Lower leg skin (tissue), 4 donors: ENCODE data around the gene B3GNT9. TPM values are rescaled to one million over a fixed set of nuclear protein-coding genes. Genes with fewer than 3 reads are reported as not detected.
A peak's percentile ranks its signal among the peaks of the same experiment; 100 is the strongest.

ENCODE experiments used
- DNase-seq, 2 donors: peaks; one replicate each; pipeline ENCODE4 v3.0.0-alpha.2; 2019; ENCODE audit warnings: low spot score in 2 of 2
- H3K4me3 ChIP-seq: fragments of 200-600 bp; sonication (generic); 2 replicates; pipeline ENCODE4 v1.5.1; 2017; ENCODE audit warnings: mild to moderate bottlenecking, low read depth; ENCODE audit not compliant: poor library complexity, severe bottlenecking
- CTCF ChIP-seq, 3 donors: fragments of 450-650 bp; IDR thresholded peaks; one replicate each; pipeline ENCODE4 v1.5.1; 2016; ENCODE audit warnings: antibody characterized with exemption in 3 of 3, mild to moderate bottlenecking in 3 of 3, moderate library complexity in 2 of 3
- POLR2A ChIP-seq, 2 donors: fragments of 450-650 bp; IDR thresholded peaks; one replicate each; pipeline ENCODE4 v1.6.1; 2016 to 2017; ENCODE audit warnings: antibody characterized with exemption in 2 of 2, mild to moderate bottlenecking in 1 of 2, moderate library complexity in 1 of 2
- WGBS, 2 donors: methylation state at CpG; one replicate each; pipeline ENCODE4 v1.1.5; 2018; 5-methylcytosine and 5-hydroxymethylcytosine counted together
- intact Hi-C: fragments of 100-400 bp; cut with DNase I; formaldehyde crosslinking; loops from one replicate; pipeline ENCODE4 v1.15.0; 2023; ENCODE audit warnings: low total_unique reads
- total RNA-seq, 4 donors: library from RNA; depleted of rRNA; stranded (reverse); fragments of >200 nt; gene quantifications; one replicate each; pipeline ENCODE4 v1.1.0, GENCODE V29; 2016

Gene B3GNT9
- total RNA-seq, 4 donors from 2014 or later, result 10.3 to 18.0 (median 13.3) TPM

GRCh38 chr16:67173323-67173722 is 22.5 kb upstream of the B3GNT9 start:
- TF ChIP-seq CTCF (IDR thresholded peaks at IDR 0.05) (no peak), POLR2A (IDR thresholded peaks at IDR 0.05) (no peak)
- no peak overlapping the region for H3K4me3 ChIP-seq
- intact Hi-C loops, result no loop called here
- 86 to 90% methylated on average over 1 of the region's 1 CpG for WGBS, 2 donors
- DNase-seq, result no peak

GRCh38 chr16:67170949-67171649 is 20.3 kb upstream of the B3GNT9 start:
- intact Hi-C loops, result no loop called here
- WGBS, 2 donors, result 29 to 31% methylated on average over 14 of the region's 14 CpGs

GRCh38 chr16:67170168-67170948 is 19.6 kb upstream of the B3GNT9 start, which contains the start of gene NOL3:
NOL3 (plus strand) TSS chr16:67170538.
- DNase-seq, result peak; percentile 74 to 96
- peak within 1 kb of the TSS; percentile 11 for H3K4me3 ChIP-seq
- no peak for TF ChIP-seq CTCF (IDR thresholded peaks at IDR 0.05)
- TF ChIP-seq POLR2A (IDR thresholded peaks at IDR 0.05), result no peak
- 3% methylated on average over 21 to 29 of the region's 50 CpGs for WGBS, 2 donors
- intact Hi-C loops, result no loop called here

More at GRCh38 chr16:67170949-67171649, 20.3 kb upstream of the B3GNT9 start:
- no peak for TF ChIP-seq POLR2A (IDR thresholded peaks at IDR 0.05)
- no peak for TF ChIP-seq CTCF (IDR thresholded peaks at IDR 0.05)
- H3K4me3 ChIP-seq, result no peak overlapping the region
- DNase-seq, result no peak

GRCh38 chr16:67169642-67170167 is 18.9 kb upstream of the B3GNT9 start:
- H3K4me3 ChIP-seq, result peak overlapping the region; percentile 11
- WGBS, 2 donors, result 9 to 17% methylated on average over 22 to 24 of the region's 24 CpGs
- DNase-seq, result no peak
- no peak for TF ChIP-seq POLR2A (IDR thresholded peaks at IDR 0.05)
- intact Hi-C loops, result no loop called here

GRCh38 chr16:67169011-67169451 is 18.2 kb upstream of the B3GNT9 start:
- no peak for DNase-seq
- intact Hi-C loops, result no loop called here
- TF ChIP-seq CTCF (IDR thresholded peaks at IDR 0.05) (no peak), POLR2A (IDR thresholded peaks at IDR 0.05) (no peak)
- no peak overlapping the region for H3K4me3 ChIP-seq
- WGBS, 2 donors, result 66 to 74% methylated on average over 9 of the region's 9 CpGs

GRCh38 chr16:67167588-67167987 is 16.8 kb upstream of the B3GNT9 start:
- intact Hi-C loops, result no loop called here
- no peak for DNase-seq

More at GRCh38 chr16:67167588-67167987, 16.8 kb upstream of the B3GNT9 start:
- no peak overlapping the region for H3K4me3 ChIP-seq
- WGBS, 2 donors, result 88 to 95% methylated on average over 7 of the region's 7 CpGs
- TF ChIP-seq CTCF (IDR thresholded peaks at IDR 0.05) (no peak), POLR2A (IDR thresholded peaks at IDR 0.05) (no peak)
